ENCODE measurements around the gene TBC1D2.
"Not testable (repeated sequence)": the region's sequence is repeated elsewhere in the genome, so short reads cannot be mapped to it uniquely, and the experiment has no call there.

Gene TBC1D2

DNA sequence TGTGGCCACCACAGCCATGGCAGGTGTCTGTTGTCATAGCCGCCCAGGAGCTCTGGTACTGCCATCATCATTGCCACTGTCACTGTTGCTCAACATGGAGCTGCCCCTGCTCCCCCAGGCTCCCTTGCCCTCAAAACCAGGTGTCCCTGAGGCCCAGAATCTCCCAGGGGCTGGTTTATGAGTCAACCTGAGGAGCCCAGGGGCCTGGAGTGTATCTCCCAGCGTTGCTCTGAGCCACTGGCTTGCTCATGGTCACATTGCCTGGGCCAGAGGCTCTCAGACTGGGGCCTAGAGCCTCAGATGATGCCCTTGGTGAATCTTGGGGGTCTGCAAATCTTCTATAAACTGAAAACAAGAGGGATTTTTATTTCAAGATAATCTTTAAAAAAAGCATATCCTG lies 24.7 kb upstream of the TBC1D2 start:
- TF ChIP-seq CTCF (IDR thresholded peaks at IDR 0.05; ENCODE audit: control extremely low read depth, extremely low read depth, low read depth, missing control alignments) = no peak
- ChIA-PET POLR2A (no interaction called here), CTCF (no interaction called here)
- no peak for DNase-seq (ENCODE audit: extremely low spot score)

DNA sequence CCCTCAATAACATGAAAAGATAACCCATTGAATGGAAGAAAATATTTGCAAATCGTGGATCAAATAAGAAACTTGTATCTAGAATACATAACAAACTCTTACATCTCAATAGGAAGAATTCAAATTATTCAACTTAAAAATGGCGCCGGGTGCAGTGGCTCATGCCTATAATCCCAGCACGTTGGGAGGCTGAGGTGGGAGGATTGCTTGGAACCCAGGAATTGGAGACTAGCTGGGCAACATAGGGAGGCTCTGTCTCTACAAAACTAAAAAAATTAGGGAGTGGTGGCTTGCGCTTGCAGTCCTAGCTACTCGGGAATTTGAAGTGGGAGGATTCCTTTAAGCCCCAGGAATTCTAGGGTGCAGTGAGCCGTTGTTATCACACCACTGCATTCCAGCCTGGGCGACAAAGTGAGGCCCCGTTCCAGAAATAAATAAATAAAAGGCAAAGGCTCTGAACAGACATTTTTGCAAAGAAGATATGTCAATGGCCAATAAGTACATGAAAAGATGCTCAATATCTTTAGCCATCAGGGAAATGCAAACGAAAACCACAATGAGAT lies 21.5 kb upstream of the TBC1D2 start:
- CTCF ChIA-PET = interaction anchor here (1.2 to 1.6 kb wide), 4 partner anchors 13 to 516 kb away, joined by 3 to 4 read pairs (median 4); no protein-coding TSS in a partner anchor
- TF ChIP-seq CTCF (IDR thresholded peaks at IDR 0.05; ENCODE audit: control extremely low read depth, extremely low read depth, low read depth, missing control alignments) = no peak
- POLR2A ChIA-PET = no interaction called here
- DNase-seq (ENCODE audit: extremely low spot score) = no peak

GRCh38 chr9:98275159-98275558 lies 19.7 kb upstream of the TBC1D2 start:
- TF ChIP-seq CTCF (IDR thresholded peaks at IDR 0.05; ENCODE audit: control extremely low read depth, extremely low read depth, low read depth, missing control alignments) = no peak
- ChIA-PET CTCF (no interaction called here), POLR2A (no interaction called here)
- DNase-seq (ENCODE audit: extremely low spot score) = no peak

GRCh38 chr9:98272083-98272482 lies 16.6 kb upstream of the TBC1D2 start:
- TF ChIP-seq CTCF (IDR thresholded peaks at IDR 0.05; ENCODE audit: control extremely low read depth, extremely low read depth, low read depth, missing control alignments) = no peak
- ChIA-PET CTCF (interaction anchor here (1.3 kb wide), 1 partner anchor 198 kb away, joined by 5 read pairs; no protein-coding TSS in a partner anchor), POLR2A (no interaction called here)

DNA sequence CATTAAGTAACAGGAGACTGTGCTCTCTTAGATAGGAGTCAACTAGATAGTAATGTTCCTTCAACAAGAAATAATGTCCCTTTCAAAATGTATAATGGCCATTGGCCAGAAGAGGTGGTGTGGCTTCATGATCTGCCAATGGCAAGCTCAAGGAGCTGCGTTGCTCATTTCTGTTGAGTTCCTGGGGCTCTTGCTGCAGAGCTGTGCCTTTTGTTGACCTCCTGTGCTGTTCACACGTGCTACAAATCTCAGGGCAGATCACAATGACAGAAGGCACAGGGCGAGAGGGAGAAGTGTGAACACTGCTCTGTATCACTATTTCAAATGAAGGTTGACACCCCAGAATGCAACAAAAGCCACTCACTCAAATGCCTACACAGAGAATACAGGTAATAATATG lies 16.0 kb upstream of the TBC1D2 start:
- DNase-seq (ENCODE audit: extremely low spot score) = no peak
- CTCF ChIA-PET = interaction anchor here (0.6 to 1.3 kb wide), 3 partner anchors 10 to 869 kb away, joined by 3 to 5 read pairs (median 3); no protein-coding TSS in a partner anchor
- POLR2A ChIA-PET = no interaction called here
- TF ChIP-seq CTCF (IDR thresholded peaks at IDR 0.05; ENCODE audit: control extremely low read depth, extremely low read depth, low read depth, missing control alignments) = no peak

More at GRCh38 chr9:98272083-98272482, 16.6 kb upstream of the TBC1D2 start:
- DNase-seq (ENCODE audit: extremely low spot score) = no peak

DNA sequence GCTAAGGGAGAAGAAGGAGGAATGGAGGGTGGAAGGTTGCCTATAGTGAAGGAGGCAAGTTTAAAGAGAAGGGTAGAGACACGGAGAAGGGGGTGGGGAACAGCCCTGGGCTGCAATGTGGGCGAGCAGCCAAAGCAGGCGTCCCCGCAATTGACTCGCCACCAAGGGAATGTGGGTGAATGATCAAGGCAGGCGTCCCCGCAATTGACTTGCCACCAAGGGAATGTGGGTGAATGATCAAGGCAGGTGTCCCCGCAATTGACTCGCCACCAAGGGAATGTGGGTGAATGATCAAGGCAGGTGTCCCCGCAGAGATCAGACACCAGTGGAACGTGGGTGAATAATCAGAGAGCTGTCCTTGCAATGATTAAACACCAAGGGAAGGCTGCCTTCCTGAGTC lies 14.8 kb upstream of the TBC1D2 start:
- DNase-seq (ENCODE audit: extremely low spot score); POLR2A ChIA-PET; CTCF ChIA-PET: not testable (repeated sequence)

DNA sequence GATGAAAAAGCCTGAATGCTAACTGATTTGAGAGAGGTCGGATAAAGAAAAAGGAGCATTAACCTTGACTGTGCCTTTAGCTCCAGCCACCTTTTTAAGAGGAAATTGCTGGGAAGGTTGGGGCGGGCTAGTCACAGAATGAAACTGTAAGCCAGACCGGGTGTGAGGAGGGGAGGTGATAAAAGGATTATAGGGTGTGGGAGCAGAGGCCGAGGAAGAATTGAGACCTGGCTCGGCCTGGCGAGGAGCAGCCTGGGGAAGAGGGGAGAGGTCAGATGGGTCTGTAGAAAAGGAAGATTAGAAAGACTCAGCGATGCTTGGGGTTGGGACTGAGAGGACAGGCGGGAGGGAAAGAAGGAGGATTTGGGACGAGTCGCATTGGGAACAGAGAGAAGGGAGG lies 14.2 kb upstream of the TBC1D2 start:
- POLR2A ChIA-PET = not testable (repeated sequence)

GRCh38 chr9:98267556-98267955 lies 12.1 kb upstream of the TBC1D2 start:
- CTCF ChIA-PET; DNase-seq (ENCODE audit: extremely low spot score); POLR2A ChIA-PET: not testable (repeated sequence)

More for the DNA sequence above, 14.2 kb upstream of the TBC1D2 start:
- DNase-seq (ENCODE audit: extremely low spot score); CTCF ChIA-PET: not testable (repeated sequence)
